ENCODE results near the gene LDHD.
"Not testable (repeated sequence)": the region's sequence is repeated elsewhere in the genome, so short reads cannot be mapped to it uniquely, and the experiment has no call there.

The LDHD gene

GRCh38 chr16:75138233-75138632 lies 21.7 kb upstream of the LDHD start:
- Histone ChIP-seq H3K4me3 (replicated peaks; ENCODE audit: insufficient read depth, low read length) (no peak overlapping the region), H3K27me3 (ENCODE audit: insufficient read depth, poor library complexity, severe bottlenecking) (no peaks in the 10 kb centered on the region), H3K27ac (replicated peaks) (no peak overlapping the region)
- DNase-seq (ENCODE audit: low read depth in 1 of 2, low spot score in 1 of 2), result no peak
- TF ChIP-seq CTCF (IDR thresholded peaks at IDR 0.05; ENCODE audit: insufficient read depth, low read length) (no peak), REST (IDR thresholded peaks at IDR 0.05; ENCODE audit: insufficient replicate concordance, low read depth) (no peak), SPI1 (IDR thresholded peaks at IDR 0.05; ENCODE audit: borderline replicate concordance, low read depth) (no peak), GABPA (IDR thresholded peaks at IDR 0.05; ENCODE audit: low read depth) (no peak)

- Histone ChIP-seq H3K27me3 (ENCODE audit: insufficient read depth, poor library complexity, severe bottlenecking) (no peaks in the 10 kb centered on the region), H3K4me3 (replicated peaks; ENCODE audit: insufficient read depth, low read length) (no peak overlapping the region), H3K27ac (replicated peaks) (no peak overlapping the region)
- no peak for DNase-seq (ENCODE audit: low read depth in 1 of 2, low spot score in 1 of 2)
- no peak for TF ChIP-seq CTCF (IDR thresholded peaks at IDR 0.05; ENCODE audit: insufficient read depth, low read length)
- TF ChIP-seq GABPA (IDR thresholded peaks at IDR 0.05; ENCODE audit: low read depth), result no peak
- no peak for TF ChIP-seq SPI1 (IDR thresholded peaks at IDR 0.05; ENCODE audit: borderline replicate concordance, low read depth)
- no peak for TF ChIP-seq POLR2AphosphoS5 (IDR thresholded peaks at IDR 0.05; ENCODE audit: low read depth)
- TF ChIP-seq REST (IDR thresholded peaks at IDR 0.05; ENCODE audit: insufficient replicate concordance, low read depth), result no peak
These were observed 14.5 kb upstream of the LDHD start for GRCh38 chr16:75131081-75131480.

GRCh38 chr16:75130150-75130771 lies 13.7 kb upstream of the LDHD start:
- H3K27ac ChIP-seq (replicated peaks), result no peak overlapping the region
- H3K27me3 ChIP-seq (ENCODE audit: insufficient read depth, poor library complexity, severe bottlenecking), result no peaks in the 10 kb centered on the region
- no peak for TF ChIP-seq SPI1 (IDR thresholded peaks at IDR 0.05; ENCODE audit: borderline replicate concordance, low read depth)
- TF ChIP-seq CTCF (IDR thresholded peaks at IDR 0.05; ENCODE audit: insufficient read depth, low read length), result no peak
- no peak for TF ChIP-seq POLR2AphosphoS5 (IDR thresholded peaks at IDR 0.05; ENCODE audit: low read depth)
- no peak for DNase-seq (ENCODE audit: low read depth in 1 of 2, low spot score in 1 of 2)
- no peak overlapping the region for H3K4me3 ChIP-seq (replicated peaks; ENCODE audit: insufficient read depth, low read length)

GRCh38 chr16:75129421-75130149 lies 13.0 kb upstream of the LDHD start:
- not testable (repeated sequence) for DNase-seq (ENCODE audit: low read depth in 1 of 2, low spot score in 1 of 2); H3K4me3 ChIP-seq (replicated peaks; ENCODE audit: insufficient read depth, low read length); H3K27me3 ChIP-seq (ENCODE audit: insufficient read depth, poor library complexity, severe bottlenecking); H3K27ac ChIP-seq (replicated peaks)

Data from HL-60 (cell line).